GM04503 (cell line): ENCODE measurements around the gene QRFPR.
"Not testable (repeated sequence)": the region's sequence is repeated elsewhere in the genome, so short reads cannot be mapped to it uniquely, and the experiment has no call there.

Source experiments
- DNase-seq: peaks from one replicate; pipeline ENCODE4 v3.0.0-alpha.2; 2012; ENCODE audit warnings: low read depth

Gene QRFPR

DNA sequence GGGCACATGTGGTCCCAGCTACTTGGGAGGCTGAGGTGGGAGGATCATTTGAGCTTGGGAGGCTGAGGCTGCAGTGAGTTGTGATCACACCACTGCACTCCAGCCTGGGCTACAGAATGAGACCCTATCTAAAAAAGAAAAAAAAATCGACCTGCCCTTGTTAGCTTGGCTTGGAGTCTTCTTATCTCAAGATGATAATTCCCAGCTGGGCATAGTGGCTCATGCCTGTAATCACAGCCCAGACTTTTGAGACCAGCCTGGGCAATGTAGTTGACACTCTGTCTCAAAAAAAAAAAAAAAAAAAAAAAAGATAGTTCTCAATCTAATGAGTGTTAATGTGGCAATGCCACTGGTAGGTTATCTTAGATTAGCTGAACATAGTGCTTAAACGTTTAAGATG, 41.0 kb downstream of the QRFPR start:
- no peak for DNase-seq

- no peak for DNase-seq
These were observed 41.5 kb downstream of the QRFPR start for GRCh38 chr4:121339307-121339706.

GRCh38 chr4:121338518-121338917, 42.3 kb downstream of the QRFPR start:
- no peak for DNase-seq

GRCh38 chr4:121336706-121337105, 44.1 kb downstream of the QRFPR start:
- no peak for DNase-seq

DNA sequence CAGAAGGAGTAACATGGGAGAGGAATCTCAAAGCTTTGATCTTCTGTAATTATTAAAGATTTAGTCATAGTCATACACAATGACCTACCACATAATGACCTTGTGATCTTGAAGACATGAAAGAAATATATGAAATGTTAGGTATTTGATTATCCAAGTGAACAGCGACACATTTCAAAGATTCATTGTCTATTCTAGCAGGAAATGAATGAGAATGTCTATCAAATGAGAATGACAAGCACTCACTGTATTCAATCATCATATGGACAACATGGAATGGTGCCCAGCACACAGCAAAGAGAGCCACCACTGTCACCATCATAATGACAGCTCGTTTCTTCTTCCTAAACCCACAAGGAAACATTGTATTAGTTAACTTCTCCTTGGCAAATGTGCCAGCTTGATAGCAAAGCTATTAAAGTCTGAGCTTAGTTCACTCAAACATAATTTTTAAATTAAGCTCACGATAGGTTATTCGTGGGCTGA, 50.6 kb downstream of the QRFPR start:
- DNase-seq = no peak

GRCh38 chr4:121326597-121326996, 54.2 kb downstream of the QRFPR start:
- no peak for DNase-seq

DNA sequence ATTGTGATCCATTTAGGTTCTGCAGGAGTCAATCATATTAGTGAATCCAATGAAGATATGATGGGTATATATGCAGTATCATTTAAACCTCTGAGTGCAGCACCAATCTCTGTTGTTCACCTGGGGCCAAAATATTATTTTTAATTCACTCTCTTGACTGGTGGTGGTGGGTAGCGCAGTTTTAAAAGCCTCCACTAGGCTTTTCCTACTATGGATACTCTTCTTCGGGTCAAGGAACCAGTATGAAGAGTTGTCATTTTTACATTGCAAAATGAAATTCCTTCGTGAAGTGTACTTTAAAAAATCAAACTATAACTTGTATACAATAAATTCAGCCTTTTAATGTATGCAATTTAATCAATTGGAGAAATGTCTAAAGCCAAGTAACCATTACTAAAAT, 56.5 kb downstream of the QRFPR start:
- no peak for DNase-seq

GRCh38 chr4:121321466-121321865, 59.4 kb downstream of the QRFPR start:
- DNase-seq = no peak

DNA sequence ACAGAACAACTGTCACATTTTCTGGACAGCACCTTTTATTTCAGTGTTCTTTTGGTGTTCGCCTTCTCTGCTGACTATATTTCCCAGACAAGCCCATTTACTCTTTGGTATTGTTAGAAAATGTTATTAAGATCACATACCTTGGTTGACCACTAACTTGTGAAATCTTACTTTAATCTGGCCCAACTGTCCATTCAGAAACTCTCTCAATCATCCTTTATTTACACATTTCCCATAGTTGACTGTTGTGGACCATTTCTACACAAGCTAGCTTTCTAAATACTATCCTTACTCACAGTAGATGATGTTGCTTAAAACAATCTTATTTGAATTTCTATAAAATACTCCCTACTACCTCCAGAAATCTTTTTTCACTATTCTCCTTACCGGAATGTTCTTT, 64.7 kb downstream of the QRFPR start:
- DNase-seq = no peak

GRCh38 chr4:121313430-121313829, 67.4 kb downstream of the QRFPR start:
- not testable (repeated sequence) for DNase-seq

- DNase-seq = no peak
These were observed 72.0 kb downstream of the QRFPR start for GRCh38 chr4:121308828-121309227.

DNA sequence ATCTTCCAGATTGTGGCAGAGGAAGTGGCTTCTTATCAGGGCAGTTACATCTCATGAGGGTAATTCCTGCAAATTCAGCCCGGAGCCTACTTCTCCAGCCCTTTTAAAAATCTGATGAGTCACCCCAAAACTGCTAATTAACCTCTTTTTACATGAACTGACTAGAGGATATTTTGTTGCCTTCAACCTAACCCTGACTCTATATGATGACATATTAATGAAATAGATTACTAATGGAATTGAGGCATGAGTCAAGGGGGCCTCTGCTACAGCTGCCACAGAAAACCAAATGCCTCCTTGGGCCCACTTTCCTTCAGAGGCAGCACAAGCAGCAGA, 72.5 kb downstream of the QRFPR start:
- no peak for DNase-seq

GRCh38 chr4:121307445-121308327, 73.1 kb downstream of the QRFPR start:
- peak; percentile 2 for DNase-seq

DNA sequence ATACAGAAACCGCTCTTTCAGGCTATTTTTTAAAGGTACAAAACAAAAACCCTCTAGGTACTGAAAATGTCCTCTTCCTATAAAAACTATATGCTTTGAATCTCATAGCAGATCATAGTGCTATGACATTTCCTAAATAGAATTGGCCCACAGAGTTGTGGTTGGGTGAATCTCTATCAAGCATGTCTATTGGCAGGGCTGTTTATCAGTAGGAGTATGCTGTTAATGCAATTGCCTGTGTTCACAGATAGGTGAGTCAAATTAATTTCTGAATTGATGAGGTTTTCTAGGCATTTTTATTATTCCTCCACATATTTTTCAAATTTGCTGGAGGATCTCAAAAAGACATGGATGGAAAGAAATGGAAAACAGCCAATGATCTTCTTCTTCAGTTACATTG, 73.9 kb downstream of the QRFPR start:
- DNase-seq = no peak

- DNase-seq = no peak
These were observed 75.9 kb downstream of the QRFPR start for GRCh38 chr4:121304893-121305292.

GRCh38 chr4:121299367-121299766, 81.5 kb downstream of the QRFPR start:
- DNase-seq = no peak

DNA sequence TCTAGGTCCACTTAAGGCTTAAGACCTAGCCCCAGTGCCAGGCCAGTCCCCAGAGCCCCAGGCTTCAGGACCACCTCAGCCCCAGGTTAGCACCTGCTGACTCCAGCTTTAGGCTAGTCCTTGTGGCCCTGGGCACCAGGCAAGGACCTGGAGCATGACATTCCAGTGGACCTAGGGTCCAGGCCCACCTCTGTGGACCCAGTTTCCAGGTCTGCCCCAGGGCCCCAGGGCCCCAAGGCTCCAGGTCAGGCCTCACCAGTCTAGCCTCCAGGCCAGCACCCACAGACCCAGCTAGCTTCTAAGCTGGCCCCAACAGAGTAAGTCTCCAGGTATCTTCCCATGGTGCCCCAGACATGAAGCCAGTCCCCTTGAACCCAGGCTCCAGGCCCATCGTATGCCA, 97.5 kb downstream of the QRFPR start:
- DNase-seq = no peak

GRCh38 chr4:121280425-121280824, 100.4 kb downstream of the QRFPR start:
- no peak for DNase-seq

- no peak for DNase-seq
These were observed 101.9 kb downstream of the QRFPR start for GRCh38 chr4:121278811-121279368.
